AG04450 (cell line): Measurements from ENCODE around the gene THADA. TPM values are rescaled to one million over a fixed set of nuclear protein-coding genes. Genes with fewer than 3 reads are reported as not detected.

Experiments
- CTCF ChIA-PET: fragments of 300-600, 350-600 bp; formaldehyde crosslinking; extraction: SDS; loops from one replicate; lab custom pipeline; 2022; ENCODE audit warnings: antibody characterized with exemption, inconsistent platforms; lab: Charles Lee
- POLR2A ChIA-PET: fragments of 350-600 bp; formaldehyde crosslinking; extraction: SDS; loops from one replicate; lab custom pipeline; 2021; ENCODE audit warnings: antibody characterized with exemption, inconsistent platforms; lab: Yijun Ruan, JAX
- DNase-seq: peaks from one replicate; pipeline ENCODE4 v3.0.0-alpha.2; 2011; ENCODE audit warnings: low read depth, low spot score
- H3K27ac ChIP-seq: one replicate; pipeline ENCODE4 v1.5.1; 2012; ENCODE audit warnings: low read depth, low read length, control low read depth
- H3K27me3 ChIP-seq: one replicate; pipeline ENCODE4 v1.6.0; 2012; ENCODE audit warnings: low read length; ENCODE audit not compliant: control insufficient read depth, insufficient read depth
- H3K4me3 ChIP-seq: 2 replicates; pipeline ENCODE4 v1.5.1; 2011; ENCODE audit warnings: mild to moderate bottlenecking, low read depth, low read length, control low read depth
- H3K9me3 ChIP-seq: 2 replicates; pipeline ENCODE4 v1.5.1; 2012; ENCODE audit warnings: low read length; ENCODE audit not compliant: control insufficient read depth, insufficient read depth
- CTCF ChIP-seq: IDR thresholded peaks from 2 replicates; pipeline ENCODE4 v1.5.1; 2011; ENCODE audit warnings: low read depth, low read length, control low read depth, inconsistent platforms
- polyA plus RNA-seq: library from polyadenylated mRNA; depleted of rRNA; stranded (reverse); fragments of >200 nt; gene quantifications from 2 replicates; pipeline ENCODE4 v1.2.3, GENCODE V29; 2011

Gene THADA
- polyA plus RNA-seq, 1 experiment: 15.0 TPM

- CTCF ChIA-PET: interaction anchor here (0.6 to 1.7 kb wide), 3 partner anchors 10 to 381 kb away, joined by 5 to 11 read pairs (median 10); no protein-coding TSS in a partner anchor
- no peak for DNase-seq
Measured at GRCh38 chr2:43238813-43239212, 357.0 kb downstream of the THADA start.

GRCh38 chr2:43238176-43238575, 357.7 kb downstream of the THADA start:
- no peaks in the 10 kb centered on the region for H3K27me3 ChIP-seq
- DNase-seq: no peak
- ChIA-PET POLR2A (no interaction called here), CTCF (interaction anchor here (1.5 to 1.7 kb wide), 2 partner anchors 9 to 246 kb away, joined by 5 to 10 read pairs; no protein-coding TSS in a partner anchor)
- no peak overlapping the region for H3K4me3 ChIP-seq
- no peak overlapping the region for H3K27ac ChIP-seq
- no peak for TF ChIP-seq CTCF
- no peaks in the 10 kb centered on the region; the same call in 1 of the 2 replicates for H3K9me3 ChIP-seq

More at GRCh38 chr2:43238813-43239212, 357.0 kb downstream of the THADA start:
- Histone ChIP-seq H3K27ac (no peak overlapping the region), H3K4me3 (no peak overlapping the region), H3K27me3 (no peaks in the 10 kb centered on the region), H3K9me3 (no peaks in the 10 kb centered on the region; the same call in 1 of the 2 replicates)
- POLR2A ChIA-PET: no interaction called here
- TF ChIP-seq CTCF: no peak

GRCh38 chr2:43233218-43234212, 362.3 kb downstream of the THADA start:
- CTCF ChIA-PET: interaction anchor here (1.9 kb wide), 1 partner anchor 251 kb away, joined by 9 read pairs; no protein-coding TSS in a partner anchor
- POLR2A ChIA-PET: no interaction called here
- TF ChIP-seq CTCF: no peak
- no peak for DNase-seq
- Histone ChIP-seq H3K4me3 (no peak overlapping the region), H3K9me3 (no peaks in the 10 kb centered on the region), H3K27ac (no peak overlapping the region), H3K27me3 (no peaks in the 10 kb centered on the region)

GRCh38 chr2:43230951-43231827, 364.6 kb downstream of the THADA start:
- Histone ChIP-seq H3K27me3 (no peaks in the 10 kb centered on the region), H3K4me3 (no peak overlapping the region), H3K9me3 (no peaks in the 10 kb centered on the region; the same call in 1 of the 2 replicates), H3K27ac (no peak overlapping the region)
- DNase-seq: no peak
- ChIA-PET POLR2A (no interaction called here), CTCF (no interaction called here)
- no peak for TF ChIP-seq CTCF
